GM19397 (cell line): ENCODE data around the gene C1QTNF5.

Experiments
- ATAC-seq: cut with Tn5 transposase; IDR thresholded peaks from one replicate; pipeline ENCODE4 v1.9.1; 2021; ENCODE audit warnings: mild to moderate bottlenecking, moderate library complexity; ENCODE audit not compliant: unreplicated experiment

Gene C1QTNF5

DNA sequence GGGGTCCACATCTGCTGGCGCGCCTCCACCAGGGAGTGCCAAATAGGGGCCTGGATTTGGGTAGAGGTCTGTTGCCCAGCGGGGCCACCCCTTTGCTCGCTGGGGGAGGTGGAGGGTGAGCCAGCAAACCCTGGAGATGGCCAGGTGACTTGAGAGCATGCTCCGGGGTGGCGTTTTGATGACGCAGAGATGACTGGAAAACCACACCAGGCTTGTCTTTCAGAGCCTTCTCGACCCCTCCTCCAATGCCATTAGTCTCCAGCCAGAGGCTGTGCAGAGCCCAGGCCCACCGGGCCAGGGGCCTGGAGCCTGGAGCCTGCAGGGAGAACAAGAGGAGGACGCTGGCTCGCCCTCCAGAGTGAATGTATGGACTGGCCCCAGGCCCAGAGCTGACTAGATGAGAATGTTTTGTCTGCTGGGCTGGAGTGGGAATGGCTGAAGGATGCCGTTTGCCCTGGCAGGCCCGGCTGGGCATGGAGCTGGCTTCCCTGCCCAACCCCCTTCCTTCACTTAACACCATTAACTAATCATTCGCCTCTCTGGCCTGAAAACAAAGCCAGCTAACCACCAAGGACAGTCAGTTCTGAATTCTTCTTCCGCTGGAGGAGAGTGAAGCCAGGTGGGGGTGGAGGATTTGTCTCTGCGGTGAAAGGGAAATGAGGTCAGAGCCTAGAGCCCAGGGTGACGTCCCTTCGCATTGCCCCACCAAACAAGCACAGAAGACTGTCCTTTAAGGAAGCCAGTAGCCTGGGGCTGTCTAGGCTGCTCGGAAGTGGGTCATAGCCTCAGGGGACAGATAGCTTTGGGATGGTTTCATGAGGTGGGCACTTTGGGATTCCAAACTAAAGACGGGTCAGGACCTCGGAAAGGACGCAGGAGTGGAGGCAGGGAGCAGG lies 22.2 kb downstream of the C1QTNF5 start:
- ATAC-seq = no peak

DNA sequence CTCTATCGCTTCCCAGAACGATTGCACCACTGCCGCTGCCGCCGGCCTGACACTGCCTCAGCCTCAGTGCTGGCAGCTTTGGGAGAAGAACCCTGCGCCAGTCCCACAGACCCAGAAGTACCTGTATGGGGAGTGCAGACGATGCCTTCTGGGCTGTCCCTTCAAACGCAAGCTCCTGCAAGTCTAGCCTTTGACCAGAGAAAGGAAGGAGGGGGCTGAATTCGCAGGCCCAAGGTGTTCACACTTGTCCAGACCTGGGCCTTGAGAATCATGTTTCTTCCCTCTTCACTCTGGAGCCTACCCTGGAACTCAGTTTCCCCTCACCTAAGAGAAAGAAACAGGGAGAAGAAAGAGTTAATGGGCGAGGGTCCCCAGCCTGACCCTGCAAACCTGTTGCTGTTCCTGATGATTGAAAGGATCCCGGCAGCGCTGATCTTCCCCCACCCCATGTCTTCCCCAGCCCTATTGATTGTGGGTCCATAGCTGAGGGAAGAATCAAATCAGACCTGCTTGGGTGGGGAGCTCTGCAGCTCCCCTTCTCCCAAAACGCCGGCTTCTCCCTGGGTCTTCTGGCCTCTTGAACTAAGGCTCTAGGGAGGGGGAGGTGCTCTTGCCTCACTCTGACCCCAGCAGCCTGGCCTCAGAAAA lies 23.0 kb downstream of the C1QTNF5 start:
- ATAC-seq = no peak

DNA sequence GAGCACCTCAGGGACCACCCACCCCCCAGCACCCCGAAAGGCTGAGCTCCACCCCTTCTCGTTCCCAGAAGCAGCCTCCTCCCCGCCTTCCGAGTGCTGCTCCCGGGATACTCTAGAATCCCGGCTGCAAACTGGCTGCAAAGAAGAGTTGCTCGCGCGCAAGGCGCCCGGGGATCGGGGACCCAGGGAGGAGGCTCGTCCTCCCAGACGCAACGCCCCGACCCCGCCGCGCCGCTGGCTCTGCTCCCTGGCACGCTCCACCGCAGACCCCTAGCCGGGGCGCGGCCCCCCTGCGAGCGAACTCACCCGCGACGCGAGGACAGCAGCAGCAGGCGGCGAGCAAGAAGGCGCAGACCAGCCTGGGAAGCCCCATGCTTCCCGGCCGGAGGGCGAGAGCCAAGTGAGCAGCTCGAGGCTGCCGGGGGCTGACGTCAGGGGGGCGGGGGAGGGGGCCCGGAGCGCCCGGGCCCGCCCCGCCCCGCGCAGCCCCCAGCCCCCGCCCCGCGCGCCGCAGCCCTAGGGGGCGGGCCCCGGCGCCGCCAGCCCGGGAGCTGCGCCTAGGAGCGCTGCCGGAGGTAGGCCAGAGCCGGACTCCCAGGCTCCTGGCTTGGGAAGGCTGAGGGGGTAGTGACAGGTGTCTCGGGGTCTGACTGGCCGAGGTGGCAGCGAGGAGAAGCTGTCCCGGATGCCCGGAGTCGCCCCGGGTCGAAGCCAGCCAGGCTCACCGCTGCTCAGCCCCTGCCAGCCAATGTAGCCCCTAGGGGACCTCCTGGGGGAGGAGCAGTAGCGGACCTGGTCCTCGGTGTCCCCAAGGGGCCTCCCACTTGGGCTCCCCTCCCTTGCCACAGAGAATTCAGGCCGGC lies 23.7 kb downstream of the C1QTNF5 start, which contains the start of gene MCAM:
Gene MCAM, minus strand, starts transcription at position 402 of the 863 bp plus-strand sequence. Its CDS starts 29 bp downstream, at position 373.
- ATAC-seq = no peak

DNA sequence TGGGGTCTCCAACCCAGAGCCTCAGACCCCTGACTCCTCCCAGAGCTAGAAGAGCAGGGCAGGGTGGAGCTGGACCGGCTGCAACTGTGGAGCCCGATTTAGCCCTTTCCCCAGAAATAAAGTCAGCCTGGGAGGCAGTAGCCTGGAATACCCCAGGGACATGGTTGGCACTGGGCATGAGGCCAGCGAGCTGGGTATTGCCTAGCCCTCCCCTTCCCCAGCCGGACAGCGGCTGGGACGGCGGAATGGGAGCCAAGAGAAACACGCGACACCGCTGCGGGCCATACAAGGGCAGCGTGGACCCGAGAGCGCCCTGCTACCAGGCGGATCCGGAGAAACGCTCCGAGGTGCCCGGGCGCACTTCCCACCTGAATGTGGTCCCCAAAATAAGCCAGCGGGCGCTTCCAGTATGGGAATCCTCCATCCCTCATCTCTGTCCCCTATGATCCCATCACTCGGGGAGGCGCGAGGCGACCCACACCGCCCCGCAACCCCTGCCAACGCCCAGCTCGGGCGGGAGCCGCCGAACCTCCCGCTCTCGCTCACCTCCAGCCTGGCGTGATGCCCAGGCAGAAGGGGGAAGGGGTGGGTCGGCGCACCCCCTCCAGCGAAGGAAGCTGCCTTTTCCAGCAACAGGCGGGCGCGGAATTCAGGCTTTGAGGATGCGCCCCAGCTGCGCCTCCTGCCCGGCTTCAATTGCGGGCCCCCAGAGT lies 24.5 kb downstream of the C1QTNF5 start:
- no peak for ATAC-seq

DNA sequence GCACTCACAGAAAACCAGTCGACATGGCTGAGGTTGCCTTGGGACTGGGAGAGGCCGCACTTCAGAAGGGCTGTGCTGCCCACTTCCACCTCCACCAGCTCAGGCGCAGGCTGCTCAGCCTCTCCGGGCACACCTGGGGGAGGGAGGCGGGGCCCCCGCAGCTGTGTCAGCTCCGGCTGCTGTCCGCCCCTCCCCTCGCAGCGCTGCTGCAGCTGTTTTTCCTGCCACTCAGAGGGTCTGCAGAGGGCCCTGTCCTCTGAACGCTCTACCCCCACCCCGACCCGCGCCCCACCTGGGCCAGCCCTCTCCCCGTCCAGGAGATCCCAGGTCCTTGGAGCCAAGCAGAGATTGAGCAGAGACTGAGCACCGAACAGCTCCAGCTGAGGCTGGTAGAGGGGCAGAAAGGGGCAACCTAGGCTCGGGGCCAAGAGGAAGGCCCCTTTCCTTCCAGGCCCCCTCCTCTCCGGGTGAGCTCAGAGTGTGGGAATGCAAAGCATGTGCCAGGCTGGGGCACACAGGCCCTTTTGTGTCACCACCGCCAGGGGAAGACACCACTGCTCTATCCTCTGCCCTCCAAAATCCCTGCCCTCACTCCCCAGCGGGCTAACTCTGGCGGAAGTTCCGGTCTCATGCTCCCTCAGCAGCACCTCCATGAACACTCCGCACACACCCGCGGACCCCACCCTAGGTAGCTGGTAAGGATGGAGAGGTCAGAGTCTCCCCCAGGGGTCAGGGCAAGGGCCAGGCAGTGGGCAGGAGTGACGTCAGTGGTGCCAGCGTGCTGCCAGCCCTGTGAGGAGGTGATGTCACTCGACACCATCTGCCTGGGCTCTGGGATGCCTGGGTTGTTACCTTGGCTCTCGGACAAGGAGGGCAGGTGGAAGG lies 25.3 kb downstream of the C1QTNF5 start:
- peak; percentile 57 for ATAC-seq

DNA sequence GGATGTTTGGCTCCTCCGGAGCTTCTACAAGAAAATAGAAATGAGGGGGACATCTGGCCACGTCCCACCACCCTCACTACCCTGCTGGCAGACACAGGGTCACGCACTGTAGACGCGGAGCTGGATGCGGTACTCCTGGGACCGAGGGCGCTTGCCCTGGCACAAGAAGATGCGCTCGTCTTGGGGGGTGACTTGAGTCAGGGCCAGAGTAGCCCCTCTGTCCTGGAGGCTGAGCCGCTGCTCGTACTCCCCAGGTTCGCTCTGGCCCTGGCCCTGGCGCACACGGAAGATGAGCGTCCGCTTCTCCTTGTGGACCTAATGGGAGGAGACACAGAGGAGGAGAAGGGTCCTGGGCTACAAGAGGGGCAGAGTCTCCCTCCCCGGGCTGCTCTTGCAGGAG lies 26.0 kb downstream of the C1QTNF5 start:
- ATAC-seq = no peak

DNA sequence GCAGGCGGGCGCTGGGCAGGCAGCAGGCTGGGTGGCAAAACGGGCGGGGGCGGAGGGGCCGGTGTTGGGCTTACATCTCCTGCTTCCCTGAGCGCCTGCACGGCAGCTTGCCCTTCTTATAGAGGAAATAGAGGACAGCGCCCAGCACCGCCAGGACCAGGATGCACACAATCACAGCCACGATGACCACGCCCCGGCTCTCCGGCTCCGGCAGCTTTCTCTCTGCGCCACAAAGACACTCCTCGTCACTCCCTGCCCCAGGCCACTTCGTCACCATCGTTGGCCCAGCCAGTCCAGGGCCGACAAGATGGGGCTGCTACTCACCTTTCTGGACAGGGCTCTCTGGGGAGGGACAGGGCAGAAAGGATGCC lies 30.0 kb downstream of the C1QTNF5 start:
- no peak for ATAC-seq

DNA sequence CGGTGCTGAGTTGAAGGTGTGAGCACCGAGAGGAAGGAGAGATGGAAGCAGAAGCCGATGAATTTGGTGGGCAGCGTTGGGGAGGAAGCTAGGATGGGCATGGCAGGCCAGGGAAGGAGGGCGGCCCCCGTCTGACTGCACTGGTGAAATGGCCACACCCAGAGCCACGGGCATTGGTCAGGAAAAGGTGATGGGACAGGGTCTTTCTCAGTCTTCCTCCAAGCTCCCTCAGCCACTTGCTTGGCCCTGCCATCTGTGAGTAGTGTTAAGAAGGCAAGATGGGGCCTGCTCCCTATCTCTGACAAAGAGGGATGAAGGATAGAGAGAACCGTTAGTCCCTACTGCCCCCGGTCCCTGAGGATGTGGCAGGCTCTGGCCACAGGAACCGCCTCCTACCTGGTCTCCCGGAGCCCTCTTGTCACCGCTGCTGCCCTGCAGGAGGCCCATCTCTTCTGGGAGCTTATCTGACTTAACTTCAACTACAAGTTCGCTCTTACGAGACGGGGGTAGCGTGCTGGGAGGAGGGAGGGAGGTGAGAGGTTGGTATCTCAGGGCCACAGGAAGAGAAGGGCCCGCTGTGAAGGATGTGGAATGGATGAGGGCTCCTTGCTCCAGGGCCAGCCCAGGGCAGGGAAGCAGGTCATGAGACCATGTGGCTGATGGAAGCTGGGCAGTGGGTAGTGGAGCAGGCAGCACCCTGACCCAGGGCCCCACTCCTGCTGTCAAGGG lies 30.6 kb downstream of the C1QTNF5 start:
- ATAC-seq = no peak

DNA sequence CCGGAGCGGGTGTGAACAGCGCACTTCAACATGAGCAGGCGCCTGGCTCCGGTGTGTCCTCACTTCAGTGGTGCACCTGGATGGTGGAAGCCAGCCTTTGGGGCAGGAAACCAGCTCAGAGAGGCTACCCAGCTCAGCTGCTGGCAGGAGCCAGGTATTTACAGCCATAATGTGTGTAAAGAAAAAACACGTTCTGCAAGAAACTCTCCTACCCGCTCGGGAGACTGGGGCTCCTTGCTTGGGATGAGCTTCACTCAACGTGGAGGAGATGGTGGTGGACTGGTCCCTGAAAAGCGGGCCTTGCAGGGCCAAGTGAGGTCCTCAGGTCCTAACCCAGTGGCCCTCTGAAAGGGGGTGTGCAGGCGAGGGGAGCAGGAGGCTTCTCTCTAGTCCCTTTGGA lies 31.3 kb downstream of the C1QTNF5 start:
- ATAC-seq = no peak

DNA sequence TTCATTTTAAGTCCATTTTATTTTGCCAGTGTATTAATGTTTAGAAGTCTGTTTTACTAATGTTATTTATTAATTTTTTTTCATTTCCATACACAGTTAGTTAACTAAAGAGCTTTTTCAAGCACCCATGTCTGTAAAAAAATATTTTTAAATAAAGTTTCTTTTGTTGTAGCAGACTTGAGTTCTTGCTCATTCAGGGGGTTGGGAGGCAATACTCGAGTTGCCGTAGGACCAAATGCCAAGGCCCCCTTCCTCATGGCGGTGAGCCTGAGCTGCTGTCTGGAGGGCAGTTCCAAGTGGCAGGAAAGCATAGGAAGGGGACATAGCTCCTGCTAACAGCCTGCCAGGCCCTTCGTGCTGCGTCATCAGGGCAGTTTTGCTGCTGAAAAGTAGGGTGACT lies 32.7 kb downstream of the C1QTNF5 start:
- ATAC-seq = no peak

DNA sequence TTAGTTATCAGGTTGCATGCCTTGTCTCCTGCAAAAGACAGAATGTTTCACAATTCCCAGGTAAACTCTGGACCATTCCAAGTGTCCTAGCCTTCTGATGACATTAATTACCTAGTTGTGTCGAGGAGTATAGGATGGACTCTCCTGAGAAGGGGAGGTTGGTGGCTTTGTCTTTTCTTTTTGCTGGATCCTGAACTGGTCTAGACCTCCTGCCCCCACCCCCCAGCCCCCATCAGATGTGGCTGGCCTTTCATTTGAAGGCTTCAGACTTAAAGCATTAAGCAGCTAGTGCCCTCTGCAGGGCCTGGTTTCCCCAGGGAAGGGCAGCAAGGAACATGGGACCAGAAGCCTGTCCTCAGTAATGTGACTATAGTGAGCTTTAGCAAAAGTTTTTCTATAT lies 33.5 kb downstream of the C1QTNF5 start:
- no peak for ATAC-seq

DNA sequence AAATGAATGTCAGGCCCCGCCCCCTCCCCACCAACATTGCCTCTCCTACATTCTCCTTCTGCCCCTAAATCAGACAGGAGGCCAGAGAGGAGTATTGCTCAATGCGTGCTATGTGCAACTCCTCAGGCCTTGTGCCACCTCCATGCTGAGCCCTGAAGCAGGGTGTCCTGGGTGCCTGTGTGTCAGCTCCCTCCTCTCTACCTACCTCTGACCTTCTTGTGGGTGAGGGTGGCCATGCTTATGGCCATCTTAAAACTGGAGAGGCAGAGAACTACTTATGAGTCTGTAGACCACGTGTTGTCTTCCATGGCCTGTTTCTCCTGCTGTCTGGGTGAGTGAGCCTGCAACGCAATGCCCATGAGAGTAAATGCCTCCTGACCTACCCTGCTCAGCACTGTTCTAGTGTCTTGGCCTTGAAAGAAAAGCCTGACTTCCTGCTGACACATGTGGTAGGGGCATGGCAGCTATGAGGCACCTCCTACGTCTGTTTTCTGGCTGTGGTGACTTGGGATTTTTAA lies 34.3 kb downstream of the C1QTNF5 start:
- ATAC-seq = no peak

DNA sequence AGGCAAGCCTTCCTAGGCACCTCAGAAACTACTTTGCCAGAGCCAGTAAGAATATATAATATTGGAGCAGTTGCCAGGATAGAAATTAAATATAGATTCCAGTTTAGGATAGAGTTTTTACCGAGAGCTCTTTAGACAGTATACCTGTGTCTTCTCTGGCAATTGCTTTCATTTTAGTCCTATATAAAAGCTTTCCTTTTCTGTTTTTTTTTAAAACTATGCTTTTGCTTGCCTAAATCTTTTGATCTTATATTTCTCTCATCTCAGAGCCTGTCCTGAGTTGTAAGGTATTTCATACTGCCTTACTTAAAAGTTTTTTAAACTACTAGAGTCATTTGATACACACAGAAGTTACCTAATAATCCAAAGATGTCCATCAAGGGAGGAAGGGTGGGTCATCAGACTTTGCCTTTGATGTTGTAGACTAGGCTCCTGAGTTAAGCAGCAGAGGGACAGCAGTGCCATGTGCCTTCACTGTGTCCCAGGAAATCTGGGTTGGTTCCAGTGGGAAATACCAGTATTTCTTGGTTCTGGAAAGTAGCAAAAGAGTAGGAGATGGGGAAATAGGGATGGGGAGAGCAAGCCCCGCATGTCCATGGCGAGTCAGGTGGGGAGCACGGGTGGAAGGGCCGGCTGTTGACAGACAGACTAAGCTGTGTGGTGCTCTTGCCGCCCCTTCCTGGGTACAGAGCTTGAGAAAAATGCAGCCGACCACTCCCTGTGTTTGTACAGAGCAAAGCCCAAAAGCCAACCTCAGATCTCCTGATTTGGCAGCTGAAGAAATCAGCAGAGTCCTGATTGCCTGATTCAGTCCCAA lies 34.9 kb downstream of the C1QTNF5 start:
- no peak for ATAC-seq

DNA sequence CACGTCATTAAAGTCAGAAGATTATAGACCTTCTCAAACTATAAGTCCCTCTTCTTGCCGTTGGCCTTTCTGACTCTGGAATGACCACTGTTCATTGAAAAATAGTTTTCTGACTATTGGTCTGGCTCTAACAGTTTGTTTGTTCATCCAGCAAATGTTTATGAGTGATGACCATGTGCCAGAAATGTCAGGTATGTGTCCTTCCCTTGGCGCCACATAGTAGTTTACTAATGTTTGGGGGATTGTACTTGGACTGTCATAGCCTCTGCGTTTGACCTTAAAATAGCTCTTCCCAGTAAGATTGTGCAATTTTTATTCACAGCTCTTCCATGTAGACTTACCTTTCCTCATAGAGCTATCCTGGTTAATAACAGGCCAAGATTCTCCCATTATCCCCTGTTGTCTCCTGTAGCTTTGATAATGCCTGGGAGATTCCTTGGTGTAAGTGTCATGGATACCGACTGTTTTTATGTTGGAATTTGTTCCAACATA lies 37.4 kb downstream of the C1QTNF5 start:
- ATAC-seq = no peak

DNA sequence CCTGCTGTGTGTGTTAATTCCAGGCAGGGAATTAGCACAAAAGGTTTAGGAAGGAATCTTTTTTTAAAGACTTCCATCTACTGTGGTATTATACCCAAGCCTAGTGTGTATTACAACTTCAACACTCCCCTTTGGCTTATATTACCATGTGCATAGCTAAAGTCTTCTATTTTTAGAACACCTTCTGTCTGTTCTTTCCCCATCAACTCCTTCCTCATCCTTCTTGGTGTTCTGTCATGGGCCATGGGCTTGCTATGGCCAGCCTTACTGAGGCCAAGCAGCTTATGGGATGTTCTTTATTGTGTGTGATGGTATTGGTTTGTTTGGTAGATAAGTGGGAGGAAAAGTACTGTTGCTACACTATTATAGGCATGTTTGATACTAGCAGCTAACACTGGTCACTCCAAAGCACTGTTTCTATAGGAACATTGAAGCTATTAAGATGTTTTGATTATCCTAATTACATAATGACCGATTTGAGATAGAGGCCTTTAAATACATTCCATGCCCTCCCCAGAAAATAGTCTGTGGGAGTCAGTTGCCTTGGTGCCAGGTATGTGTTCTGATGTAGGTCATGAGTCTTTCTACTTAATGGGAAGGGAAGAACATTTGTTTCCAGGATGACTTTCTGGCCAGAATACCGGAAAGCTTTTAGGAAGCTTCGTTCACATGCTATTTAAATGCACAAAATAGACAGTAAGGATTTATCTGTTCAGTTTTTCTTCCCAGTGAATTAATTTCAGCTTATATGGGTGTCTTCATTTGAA lies 40.3 kb downstream of the C1QTNF5 start:
- ATAC-seq = no peak

DNA sequence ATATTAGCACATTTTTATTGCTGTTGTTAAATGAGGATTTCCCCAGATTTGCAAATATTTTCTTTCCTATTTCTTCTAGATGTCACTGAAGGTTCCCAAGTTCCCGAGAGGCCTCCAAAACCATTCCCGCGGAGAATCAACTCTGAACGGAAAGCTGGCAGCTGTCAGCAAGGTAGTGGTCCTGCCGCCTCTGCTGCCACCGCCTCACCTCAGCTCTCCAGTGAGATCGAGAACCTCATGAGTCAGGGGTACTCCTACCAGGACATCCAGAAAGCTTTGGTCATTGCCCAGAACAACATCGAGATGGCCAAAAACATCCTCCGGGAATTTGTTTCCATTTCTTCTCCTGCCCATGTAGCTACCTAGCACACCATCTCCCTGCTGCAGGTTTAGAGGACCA lies 41.3 kb downstream of the C1QTNF5 start:
- ATAC-seq = no peak

DNA sequence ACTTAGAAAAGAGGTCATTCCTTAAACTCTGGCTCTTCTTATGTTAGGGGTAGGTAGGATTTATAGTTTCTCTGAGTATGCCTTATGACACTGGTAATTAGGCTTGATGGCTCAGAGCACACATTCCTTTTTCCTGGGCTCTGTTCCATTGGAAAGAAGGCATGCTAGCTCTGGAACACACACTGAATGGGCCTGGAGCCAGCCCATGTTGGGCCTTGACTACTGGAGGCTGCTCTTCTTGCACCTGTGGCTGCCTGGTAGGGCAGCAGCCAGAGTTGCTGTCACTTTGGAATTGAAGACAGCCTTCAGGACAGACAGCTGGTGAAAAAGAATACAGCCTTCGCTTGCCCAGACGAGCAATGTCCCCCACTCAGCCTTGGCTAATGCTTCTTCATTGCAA lies 42.0 kb downstream of the C1QTNF5 start:
- no peak for ATAC-seq
